Naive thymus-derived CD4-positive, alpha-beta T cell (primary cell): ENCODE data around the gene GALNT14. TPM values are rescaled to one million over a fixed set of nuclear protein-coding genes. Genes with fewer than 3 reads are reported as not detected.

Experiments
- ATAC-seq: fragments of 150-1000 bp; cut with Tn5 transposase; 2 replicates; pipeline ENCODE4 v1.10.0; 2021; ENCODE audit warnings: mild to moderate bottlenecking, moderate library complexity
- CTCF ChIA-PET: fragments of 350-600 bp; sonication (Branson Sonifier 250); formaldehyde crosslinking; loops from one replicate; lab custom pipeline; 2021; ENCODE audit warnings: antibody characterized with exemption; lab: Charles Lee
- POLR2A ChIA-PET: fragments of 350-600 bp; sonication (Branson Sonifier 250); formaldehyde crosslinking; loops from one replicate; lab custom pipeline; 2021; ENCODE audit warnings: antibody characterized with exemption, inconsistent platforms; lab: Charles Lee
- DNase-seq, 9 donors: peaks; one replicate each; pipeline versions ENCODE4 v3.0.0 to v3.0.0-alpha.2; 2020 to 2022; ENCODE audit warnings: mixed read lengths in 1 of 9
- H3K27ac ChIP-seq: one replicate; pipeline ENCODE4 v1.7.0; 2013; ENCODE audit warnings: mild to moderate bottlenecking, low read depth, low read length, moderate library complexity
- H3K27me3 ChIP-seq, 2 donors: one replicate each; pipeline ENCODE4 v1.7.0; 2013; ENCODE audit warnings: low read length in 2 of 2, mild to moderate bottlenecking in 2 of 2, moderate library complexity in 2 of 2; ENCODE audit not compliant: control insufficient read depth in 2 of 2, insufficient read depth in 2 of 2
- H3K36me3 ChIP-seq, 3 experiments: 1 replicate in 2 of 3; 2 replicates in 1 of 3; pipeline ENCODE4 v1.7.0; 2013; ENCODE audit warnings: low read length in 3 of 3, mild to moderate bottlenecking in 3 of 3, moderate library complexity in 1 of 3; ENCODE audit not compliant: insufficient read depth in 3 of 3, control insufficient read depth in 2 of 3
- H3K4me1 ChIP-seq, 2 donors: one replicate each; pipeline ENCODE4 v1.7.0; 2013; ENCODE audit warnings: low read length in 2 of 2, mild to moderate bottlenecking in 2 of 2, moderate library complexity in 1 of 2; ENCODE audit not compliant: control insufficient read depth in 2 of 2, insufficient read depth in 2 of 2
- H3K4me3 ChIP-seq: 2 replicates; pipeline ENCODE4 v1.7.0; 2013; ENCODE audit warnings: mild to moderate bottlenecking, low read length
- H3K9me3 ChIP-seq, 3 experiments: 1 replicate in 2 of 3; 2 replicates in 1 of 3; pipeline ENCODE4 v1.7.0; 2013; ENCODE audit warnings: low read length in 3 of 3; ENCODE audit not compliant: control insufficient read depth in 2 of 3
- H3K27ac Mint-ChIP-seq, 9 donors: one replicate each; pipeline ENCODE4 v1.8.0; 2020 to 2022; ENCODE audit warnings: mixed read lengths in 9 of 9, mild to moderate bottlenecking in 8 of 9, moderate library complexity in 5 of 9, inconsistent platforms in 2 of 9
- H3K27me3 Mint-ChIP-seq, 5 donors: one replicate each; pipeline ENCODE4 v1.8.0; 2021 to 2022; ENCODE audit warnings: mixed read lengths in 5 of 5, mild to moderate bottlenecking in 1 of 5
- H3K36me3 Mint-ChIP-seq, 5 donors: one replicate each; pipeline ENCODE4 v1.8.0; 2020 to 2022; ENCODE audit warnings: mixed read lengths in 5 of 5, mild to moderate bottlenecking in 3 of 5, inconsistent platforms in 1 of 5
- H3K4me1 Mint-ChIP-seq, 7 donors: one replicate each; pipeline ENCODE4 v1.8.0; 2020 to 2022; ENCODE audit warnings: mixed read lengths in 7 of 7, mild to moderate bottlenecking in 3 of 7, inconsistent platforms in 1 of 7
- H3K4me3 Mint-ChIP-seq, 10 donors: one replicate each; pipeline ENCODE4 v1.8.0; 2020 to 2022; ENCODE audit warnings: mild to moderate bottlenecking in 10 of 10, mixed read lengths in 10 of 10, moderate library complexity in 6 of 10, inconsistent platforms in 2 of 10
- H3K9me3 Mint-ChIP-seq, 11 donors: one replicate each; pipeline ENCODE4 v1.8.0; 2020 to 2022; ENCODE audit warnings: mixed read lengths in 11 of 11, mild to moderate bottlenecking in 4 of 11, inconsistent platforms in 1 of 11, moderate library complexity in 1 of 11
- intact Hi-C, 2 donors: fragments of 100-400 bp; cut with micrococcal nuclease; formaldehyde crosslinking; loops; one replicate each; pipeline ENCODE4 v1.15.1; 2023
- polyA plus RNA-seq, 2 donors: library from polyadenylated mRNA; unstranded; fragments of 300-500 nt; fragmentation: Illumina TruSeq; gene quantifications; one replicate each; pipeline ENCODE4 v1.2.3, GENCODE V29; 2021
- total RNA-seq, 6 experiments: library from RNA in 5 of 6; stranded (reverse) in 5 of 6; gene quantifications; 1 replicate in 5 of 6; 2 replicates in 1 of 6; pipeline ENCODE4 v1.2.3 and lab custom pipeline; 2021 to 2026

Gene GALNT14
- total and polyA plus RNA-seq, 7 experiments from 2014 or later, result 0.64 to 1.1 TPM; not detected in 5

GRCh38 chr2:30871440-30871839 is 266.8 kb downstream of the GALNT14 start:
- H3K36me3 Mint-ChIP-seq, result no peaks in the 10 kb centered on the region
- CTCF ChIA-PET, result no interaction called here
- H3K9me3 Mint-ChIP-seq, result peaks cover 0 to 19% (median 4%) of the 10 kb centered on the region in 11 donors
- no peaks in the 10 kb centered on the region for H3K9me3 ChIP-seq
- DNase-seq (no peak), ATAC-seq (no peak)
- no peaks in the 10 kb centered on the region for H3K4me1 ChIP-seq
- intact Hi-C loops, result no loop called here
- H3K27ac Mint-ChIP-seq, result no peak overlapping the region
- peaks cover 18 to 41% (median 27%) of the 10 kb centered on the region in 5 donors for H3K27me3 Mint-ChIP-seq
- H3K4me3 Mint-ChIP-seq, result no peak overlapping the region
- peaks cover 0 to 6% (median under 1%) of the 10 kb centered on the region in 7 donors for H3K4me1 Mint-ChIP-seq
- no peak overlapping the region for H3K27ac ChIP-seq
- no peaks in the 10 kb centered on the region for H3K36me3 ChIP-seq
- no peak overlapping the region for H3K4me3 ChIP-seq
- H3K27me3 ChIP-seq, result no peaks in the 10 kb centered on the region
- POLR2A ChIA-PET, result no interaction called here

GRCh38 chr2:30869988-30870387 is 268.3 kb downstream of the GALNT14 start:
- ChIA-PET POLR2A (no interaction called here), CTCF (no interaction called here)
- Mint-ChIP-seq H3K27ac (no peak overlapping the region), H3K4me3 (no peak overlapping the region), H3K36me3 (no peaks in the 10 kb centered on the region), H3K27me3 (peaks cover 20 to 41% (median 25%) of the 10 kb centered on the region in 5 donors), H3K9me3 (peaks cover 0 to 14% (median 3%) of the 10 kb centered on the region in 11 donors), H3K4me1 (peaks cover 0 to 14% (median 2%) of the 10 kb centered on the region in 7 donors)
- Histone ChIP-seq H3K4me1 (no peaks in the 10 kb centered on the region), H3K27ac (no peak overlapping the region), H3K9me3 (no peaks in the 10 kb centered on the region), H3K27me3 (no peaks in the 10 kb centered on the region), H3K36me3 (no peaks in the 10 kb centered on the region), H3K4me3 (no peak overlapping the region)
- intact Hi-C loops, result loop anchor here in 1 of 2 donors (10.0 kb wide), 1 partner anchor 705 kb away; no protein-coding TSS in a partner anchor
- DNase-seq, result no peak
- no peak for ATAC-seq

GRCh38 chr2:30867385-30867784 is 270.9 kb downstream of the GALNT14 start:
- Mint-ChIP-seq H3K27ac (no peak overlapping the region), H3K4me1 (peaks cover 0 to 14% (median 2%) of the 10 kb centered on the region in 7 donors)
- CTCF ChIA-PET, result no interaction called here

GRCh38 chr2:30866974-30867373 is 271.3 kb downstream of the GALNT14 start:
- Histone ChIP-seq H3K27ac (no peak overlapping the region), H3K4me1 (no peaks in the 10 kb centered on the region), H3K27me3 (no peaks in the 10 kb centered on the region), H3K9me3 (no peaks in the 10 kb centered on the region), H3K4me3 (no peak overlapping the region), H3K36me3 (no peaks in the 10 kb centered on the region)
- no peak overlapping the region for H3K4me3 Mint-ChIP-seq
- peaks cover 0 to 2% (median 0%) of the 10 kb centered on the region in 11 donors for H3K9me3 Mint-ChIP-seq
- H3K36me3 Mint-ChIP-seq, result no peaks in the 10 kb centered on the region
- POLR2A ChIA-PET, result no interaction called here
- H3K4me1 Mint-ChIP-seq, result peaks cover 0 to 14% (median 2%) of the 10 kb centered on the region in 7 donors
- ATAC-seq (peak; percentile 40), DNase-seq (no peak)
- intact Hi-C loops, result loop anchor here in 1 of 2 donors (10.0 kb wide), 1 partner anchor 702 kb away; no protein-coding TSS in a partner anchor
- peaks cover 6 to 25% (median 17%) of the 10 kb centered on the region in 5 donors for H3K27me3 Mint-ChIP-seq
- peak overlapping the region in 1 of 9 donors; percentile 14 for H3K27ac Mint-ChIP-seq
- CTCF ChIA-PET, result no interaction called here

More at GRCh38 chr2:30867385-30867784, 270.9 kb downstream of the GALNT14 start:
- no peak for DNase-seq
- intact Hi-C loops, result loop anchor here in 1 of 2 donors (10.0 kb wide), 1 partner anchor 703 kb away; no protein-coding TSS in a partner anchor
- POLR2A ChIA-PET, result no interaction called here
- peaks cover 0 to 3% (median 0%) of the 10 kb centered on the region in 11 donors for H3K9me3 Mint-ChIP-seq
- ATAC-seq, result peak; percentile 3
- Histone ChIP-seq H3K4me1 (no peaks in the 10 kb centered on the region), H3K36me3 (no peaks in the 10 kb centered on the region), H3K4me3 (no peak overlapping the region), H3K9me3 (no peaks in the 10 kb centered on the region), H3K27me3 (no peaks in the 10 kb centered on the region), H3K27ac (no peak overlapping the region)
- peaks cover 10 to 25% (median 17%) of the 10 kb centered on the region in 5 donors for H3K27me3 Mint-ChIP-seq
- H3K4me3 Mint-ChIP-seq, result no peak overlapping the region
- H3K36me3 Mint-ChIP-seq, result no peaks in the 10 kb centered on the region

- POLR2A ChIA-PET, result no interaction called here
Observed at GRCh38 chr2:30865892-30866681, 272.2 kb downstream of the GALNT14 start.

GRCh38 chr2:30865243-30865642 is 273.0 kb downstream of the GALNT14 start:
- ChIA-PET CTCF (no interaction called here), POLR2A (no interaction called here)
- Histone ChIP-seq H3K27me3 (no peaks in the 10 kb centered on the region), H3K36me3 (no peaks in the 10 kb centered on the region), H3K27ac (no peak overlapping the region), H3K9me3 (no peaks in the 10 kb centered on the region), H3K4me1 (no peaks in the 10 kb centered on the region), H3K4me3 (no peak overlapping the region)
- Mint-ChIP-seq H3K27me3 (peaks cover 6 to 25% (median 17%) of the 10 kb centered on the region in 5 donors), H3K9me3 (peaks cover 0 to 2% (median 0%) of the 10 kb centered on the region in 11 donors), H3K36me3 (no peaks in the 10 kb centered on the region), H3K4me3 (no peak overlapping the region), H3K27ac (no peak overlapping the region), H3K4me1 (peaks cover 0 to 14% (median 2%) of the 10 kb centered on the region in 7 donors)
- DNase-seq (no peak), ATAC-seq (no peak)
- intact Hi-C loops, result loop anchor here in 1 of 2 donors (10.0 kb wide), 1 partner anchor 700 kb away; no protein-coding TSS in a partner anchor

More at GRCh38 chr2:30865892-30866681, 272.2 kb downstream of the GALNT14 start:
- Mint-ChIP-seq H3K36me3 (no peaks in the 10 kb centered on the region), H3K27ac (no peak overlapping the region), H3K27me3 (peaks cover 6 to 25% (median 17%) of the 10 kb centered on the region in 5 donors), H3K4me1 (peaks cover 0 to 14% (median 2%) of the 10 kb centered on the region in 7 donors), H3K9me3 (peaks cover 0 to 2% (median 0%) of the 10 kb centered on the region in 11 donors), H3K4me3 (no peak overlapping the region)
- H3K4me3 ChIP-seq, result no peak overlapping the region
- H3K27ac ChIP-seq, result no peak overlapping the region
- intact Hi-C loops, result loop anchor here in 1 of 2 donors (10.0 kb wide), 1 partner anchor 701 kb away; no protein-coding TSS in a partner anchor
- CTCF ChIA-PET, result no interaction called here
- DNase-seq (no peak), ATAC-seq (peak; percentile 31)
- H3K27me3 ChIP-seq, result no peaks in the 10 kb centered on the region
- no peaks in the 10 kb centered on the region for H3K4me1 ChIP-seq
- no peaks in the 10 kb centered on the region for H3K9me3 ChIP-seq
- no peaks in the 10 kb centered on the region for H3K36me3 ChIP-seq
